ENCODE measurements around the gene RPL22. TPM values are rescaled to one million over a fixed set of nuclear protein-coding genes. Genes with fewer than 3 reads are reported as not detected.

The RPL22 gene
- total RNA-seq, 4 donors from 2014 or later = 149 to 243 (median 178) TPM

DNA sequence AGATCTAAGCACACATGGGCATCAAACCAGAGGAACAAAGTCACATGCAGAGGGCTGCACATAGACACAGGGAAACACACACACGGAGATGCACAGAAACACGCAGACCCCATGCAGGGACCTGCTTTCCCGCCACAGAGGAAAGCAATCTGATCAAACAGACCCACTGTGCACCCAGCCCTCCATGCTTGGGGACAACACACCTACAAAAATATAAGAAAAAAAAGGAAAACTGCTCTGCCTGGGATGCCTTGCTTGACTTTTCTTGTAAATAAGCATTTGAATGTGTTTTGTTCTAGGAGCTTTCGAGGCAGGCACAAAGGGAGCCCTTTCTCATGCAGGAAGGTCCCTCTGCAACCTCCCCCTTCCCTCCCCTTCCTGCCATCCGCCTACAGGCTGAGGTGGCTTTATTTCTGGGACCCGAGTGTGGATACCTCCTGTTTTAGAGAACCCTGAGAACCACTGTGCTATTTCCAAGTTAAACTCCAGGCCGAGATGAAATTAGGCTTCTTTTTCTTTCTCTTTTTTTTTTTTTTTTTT lies 39.9 kb upstream of the RPL22 start:
- TF ChIP-seq, protein P1, sequence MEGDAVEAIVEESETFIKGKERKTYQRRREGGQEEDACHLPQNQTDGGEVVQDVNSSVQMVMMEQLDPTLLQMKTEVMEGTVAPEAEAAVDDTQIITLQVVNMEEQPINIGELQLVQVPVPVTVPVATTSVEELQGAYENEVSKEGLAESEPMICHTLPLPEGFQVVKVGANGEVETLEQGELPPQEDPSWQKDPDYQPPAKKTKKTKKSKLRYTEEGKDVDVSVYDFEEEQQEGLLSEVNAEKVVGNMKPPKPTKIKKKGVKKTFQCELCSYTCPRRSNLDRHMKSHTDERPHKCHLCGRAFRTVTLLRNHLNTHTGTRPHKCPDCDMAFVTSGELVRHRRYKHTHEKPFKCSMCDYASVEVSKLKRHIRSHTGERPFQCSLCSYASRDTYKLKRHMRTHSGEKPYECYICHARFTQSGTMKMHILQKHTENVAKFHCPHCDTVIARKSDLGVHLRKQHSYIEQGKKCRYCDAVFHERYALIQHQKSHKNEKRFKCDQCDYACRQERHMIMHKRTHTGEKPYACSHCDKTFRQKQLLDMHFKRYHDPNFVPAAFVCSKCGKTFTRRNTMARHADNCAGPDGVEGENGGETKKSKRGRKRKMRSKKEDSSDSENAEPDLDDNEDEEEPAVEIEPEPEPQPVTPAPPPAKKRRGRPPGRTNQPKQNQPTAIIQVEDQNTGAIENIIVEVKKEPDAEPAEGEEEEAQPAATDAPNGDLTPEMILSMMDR (IDR thresholded peaks at IDR 0.05; ENCODE audit: low read depth) = no peak

DNA sequence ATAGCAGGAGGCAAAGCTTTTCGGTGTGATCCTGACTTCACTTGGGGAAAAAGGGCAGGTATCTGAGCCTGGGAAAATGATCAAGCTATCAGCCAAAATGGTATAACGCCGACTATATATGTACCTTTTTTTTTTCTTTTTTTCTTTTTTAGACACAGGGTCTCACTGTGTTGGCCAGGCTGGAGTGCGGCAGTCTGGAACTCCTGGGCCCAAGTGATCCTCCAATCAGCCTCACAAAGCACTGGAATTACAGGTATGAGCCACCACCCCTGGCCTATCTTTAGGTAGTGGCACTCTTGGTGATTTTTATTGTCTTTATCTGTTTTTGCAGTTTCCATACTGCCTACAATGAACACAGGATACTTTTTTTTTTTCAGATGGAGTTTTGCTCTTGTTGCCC lies 37.7 kb upstream of the RPL22 start:
- TF ChIP-seq, protein P1 (IDR thresholded peaks at IDR 0.05; ENCODE audit: low read depth) = no peak

DNA sequence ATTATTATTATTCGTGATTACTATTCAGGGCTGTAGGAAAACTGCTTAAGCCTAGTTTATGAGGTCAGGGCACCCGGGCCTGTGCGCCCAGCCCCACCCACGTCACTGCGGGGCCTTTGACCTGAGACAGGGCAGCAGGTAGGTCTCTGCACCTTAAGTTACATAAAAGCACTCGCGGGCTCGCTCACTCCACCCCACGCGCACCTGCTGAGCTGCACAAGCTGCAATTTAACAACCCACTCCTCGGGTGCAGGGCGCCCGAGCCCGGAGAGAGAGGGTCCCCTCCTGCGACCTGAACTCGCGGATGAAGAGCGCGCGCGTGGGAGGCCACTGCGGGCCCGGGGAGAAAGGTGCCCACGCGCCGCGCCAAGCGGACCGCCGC lies 35.9 kb upstream of the RPL22 start:
- TF ChIP-seq, protein P1 (IDR thresholded peaks at IDR 0.05; ENCODE audit: low read depth) = no peak

DNA sequence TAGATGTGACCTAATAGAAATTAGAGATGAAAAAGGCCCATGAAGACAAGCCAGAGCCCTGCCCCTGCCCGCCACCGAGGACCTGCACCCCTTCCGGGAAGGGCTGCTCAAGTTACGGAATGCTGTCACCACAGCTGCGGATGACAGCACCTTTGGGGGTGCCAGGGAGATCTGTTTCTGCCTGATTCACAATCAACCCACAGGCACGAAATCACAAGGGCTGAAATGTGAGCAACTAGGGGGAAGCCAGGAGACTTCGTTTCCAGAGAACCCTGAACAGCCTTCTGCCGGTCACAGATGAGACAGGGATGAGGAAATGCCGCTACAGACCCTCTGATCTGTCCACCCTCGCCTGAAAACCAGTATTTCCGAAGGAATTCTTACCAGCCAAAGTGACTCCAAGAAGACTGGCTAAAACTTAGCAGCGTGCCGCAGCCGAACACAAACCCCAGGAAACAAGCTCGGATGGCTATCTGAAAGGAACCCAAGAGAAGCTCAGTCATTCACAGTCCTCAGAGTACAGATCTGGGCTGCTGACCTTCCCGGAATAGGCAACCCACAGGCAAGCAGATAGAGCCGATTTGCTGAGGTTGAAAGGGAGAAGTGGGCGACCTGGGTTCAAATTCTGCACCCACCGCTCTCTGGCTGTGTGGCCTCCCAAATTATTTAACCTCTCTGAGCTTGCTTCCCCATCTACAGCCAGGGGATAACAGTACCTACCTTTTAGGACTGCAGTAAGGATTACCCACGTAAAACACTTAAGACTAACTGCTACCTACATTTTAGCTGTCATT lies 35.3 kb upstream of the RPL22 start:
- TF ChIP-seq, protein P1 (IDR thresholded peaks at IDR 0.05; ENCODE audit: low read depth) = no peak

DNA sequence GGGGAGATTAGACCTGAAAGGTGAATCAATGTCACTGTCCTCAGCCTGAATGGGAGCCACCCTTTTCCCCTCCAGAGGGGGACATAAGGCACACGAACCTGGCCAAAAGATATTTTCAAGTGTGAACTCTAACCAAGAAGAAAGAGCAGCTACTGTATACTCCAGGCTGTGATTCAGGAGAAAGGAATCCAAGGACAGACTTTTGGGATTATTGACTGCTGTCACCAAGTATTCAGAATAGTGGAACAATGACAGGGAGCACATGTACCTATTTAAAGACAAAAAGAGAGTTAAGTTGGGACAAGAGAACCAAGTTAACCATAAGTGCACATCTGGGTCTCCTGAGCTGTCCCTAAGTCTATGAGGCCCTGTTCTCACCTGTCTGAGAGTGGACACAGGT lies 34.0 kb upstream of the RPL22 start:
- TF ChIP-seq, protein P1 (IDR thresholded peaks at IDR 0.05; ENCODE audit: low read depth) = no peak

DNA sequence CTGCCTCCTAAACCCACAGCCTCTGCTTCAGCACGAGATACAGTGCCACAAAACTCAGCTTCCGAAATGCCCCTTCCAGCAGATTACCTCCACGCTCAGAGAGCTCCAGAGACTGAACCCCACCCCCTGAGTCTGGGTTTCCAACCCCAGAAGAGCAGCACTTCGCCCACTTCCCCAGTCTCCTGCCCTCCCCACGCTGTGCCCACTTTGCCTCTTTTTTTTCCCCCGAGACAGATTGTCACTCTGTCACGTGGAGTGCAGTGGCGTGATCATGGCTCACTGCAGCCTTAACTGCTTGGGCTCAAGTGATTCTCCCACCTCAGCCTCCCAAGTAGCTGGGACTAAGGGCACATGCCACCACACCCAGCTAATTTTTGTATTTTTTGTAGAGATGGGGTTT lies 26.3 kb upstream of the RPL22 start:
- TF ChIP-seq, protein P1 (IDR thresholded peaks at IDR 0.05; ENCODE audit: low read depth) = no peak

DNA sequence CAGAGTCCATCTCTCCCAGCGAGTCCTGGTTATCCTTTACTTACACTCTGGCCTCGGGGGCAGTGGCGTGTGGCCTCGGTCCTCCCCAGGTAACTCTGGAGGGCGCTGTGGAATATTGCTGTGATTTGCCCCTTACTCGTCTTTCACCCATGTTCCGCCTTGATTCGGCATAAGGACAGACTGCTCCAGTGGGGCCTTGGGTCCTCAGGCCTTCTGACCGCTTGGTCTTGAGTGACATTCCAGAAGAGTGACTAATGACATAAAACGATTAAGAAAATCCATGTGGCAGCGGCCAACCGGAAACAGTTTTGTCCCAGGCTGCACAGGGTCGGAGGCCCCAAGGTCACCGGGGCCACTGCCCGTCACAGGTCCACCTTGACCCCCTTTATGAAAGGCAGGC lies 25.3 kb upstream of the RPL22 start:
- TF ChIP-seq, protein P1 (IDR thresholded peaks at IDR 0.05; ENCODE audit: low read depth) = no peak

All from subcutaneous adipose tissue (tissue), 4 donors.